Ovary (tissue), 3 donors: Measurements from ENCODE around the gene MAGEB17.
"Not testable (repeated sequence)": the region's sequence is repeated elsewhere in the genome, so short reads cannot be mapped to it uniquely, and the experiment has no call there.

Experiments
- CTCF ChIP-seq, 3 donors: fragments of 450-650 bp in 2 of 3; fragments of 200-600 bp in 1 of 3; IDR thresholded peaks; one replicate each; pipeline versions ENCODE4 v1.5.1 to v1.8.0; 2016 to 2022; ENCODE audit warnings: antibody characterized with exemption in 3 of 3, mild to moderate bottlenecking in 1 of 3
- POLR2A ChIP-seq: fragments of 450-650 bp; IDR thresholded peaks from one replicate; pipeline ENCODE4 v1.6.1; 2017; ENCODE audit warnings: antibody characterized with exemption, mild to moderate bottlenecking, moderate library complexity
- donor health status: DM: no; HTN: no; CAD: no.

- TF ChIP-seq CTCF (IDR thresholded peaks at IDR 0.05); POLR2A: not testable (repeated sequence)
Measured at GRCh38 chrX:16161173-16161572, 6.1 kb upstream of the MAGEB17 start.
